Measurements from ENCODE around the gene MT1E.
"Not testable (repeated sequence)": the region's sequence is repeated elsewhere in the genome, so short reads cannot be mapped to it uniquely, and the experiment has no call there.

Gene MT1E

GRCh38 chr16:56617212-56618085, 8.1 kb upstream of the MT1E start:
- Histone ChIP-seq H3K27ac (ENCODE audit: low read length) (peak overlapping the region; percentile 51), H3K36me3 (ENCODE audit: control insufficient read depth in 1 of 2, insufficient read depth in 2 of 2, low read length in 2 of 2) (no peaks in the 10 kb centered on the region), H3K4me3 (ENCODE audit: low read depth in 1 of 2, low read length in 2 of 2) (peak overlapping the region; percentile 55 to 71), H3K27me3 (ENCODE audit: low read depth, low read length) (no peaks in the 10 kb centered on the region), H3K9me3 (ENCODE audit: control insufficient read depth in 1 of 2, low read length in 2 of 2) (no peaks in the 10 kb centered on the region), H3K4me1 (ENCODE audit: control insufficient read depth in 1 of 2, insufficient read depth in 2 of 2, low read length in 2 of 2) (peaks cover 0 to 13% of the 10 kb centered on the region in 2 donors)

- Histone ChIP-seq H3K27ac (ENCODE audit: low read length) (no peak overlapping the region), H3K4me1 (ENCODE audit: control insufficient read depth in 1 of 2, insufficient read depth in 2 of 2, low read length in 2 of 2) (peaks cover 0 to 13% of the 10 kb centered on the region in 2 donors), H3K36me3 (ENCODE audit: control insufficient read depth in 1 of 2, insufficient read depth in 2 of 2, low read length in 2 of 2) (no peaks in the 10 kb centered on the region), H3K27me3 (ENCODE audit: low read depth, low read length) (no peaks in the 10 kb centered on the region), H3K4me3 (ENCODE audit: low read depth in 1 of 2, low read length in 2 of 2) (peak overlapping the region in 1 of 2 donors; percentile 55), H3K9me3 (ENCODE audit: control insufficient read depth in 1 of 2, low read length in 2 of 2) (no peaks in the 10 kb centered on the region)
Observed at GRCh38 chr16:56618138-56618537, 7.4 kb upstream of the MT1E start.

- Histone ChIP-seq H3K4me1 (ENCODE audit: control insufficient read depth in 1 of 2, insufficient read depth in 2 of 2, low read length in 2 of 2) (peaks cover 0 to 13% of the 10 kb centered on the region in 2 donors), H3K4me3 (ENCODE audit: low read depth in 1 of 2, low read length in 2 of 2) (no peak overlapping the region), H3K27me3 (ENCODE audit: low read depth, low read length) (no peaks in the 10 kb centered on the region), H3K36me3 (ENCODE audit: control insufficient read depth in 1 of 2, insufficient read depth in 2 of 2, low read length in 2 of 2) (no peaks in the 10 kb centered on the region), H3K9me3 (ENCODE audit: control insufficient read depth in 1 of 2, low read length in 2 of 2) (no peaks in the 10 kb centered on the region), H3K27ac (ENCODE audit: low read length) (no peak overlapping the region)
Observed at GRCh38 chr16:56620339-56620897, 5.2 kb upstream of the MT1E start.

GRCh38 chr16:56621665-56622445, 3.7 kb upstream of the MT1E start:
- not testable (repeated sequence) for H3K27me3 ChIP-seq (ENCODE audit: low read depth, low read length)

GRCh38 chr16:56623184-56623583, 2.4 kb upstream of the MT1E start:
- not testable (repeated sequence) for H3K4me1 ChIP-seq (ENCODE audit: control insufficient read depth in 1 of 2, insufficient read depth in 2 of 2, low read length in 2 of 2); H3K27me3 ChIP-seq (ENCODE audit: low read depth, low read length); H3K36me3 ChIP-seq (ENCODE audit: control insufficient read depth in 1 of 2, insufficient read depth in 2 of 2, low read length in 2 of 2); H3K4me3 ChIP-seq (ENCODE audit: low read depth in 1 of 2, low read length in 2 of 2); H3K27ac ChIP-seq (ENCODE audit: low read length); H3K9me3 ChIP-seq (ENCODE audit: control insufficient read depth in 1 of 2, low read length in 2 of 2)

More at GRCh38 chr16:56621665-56622445, 3.7 kb upstream of the MT1E start:
- H3K4me3 ChIP-seq (ENCODE audit: low read depth in 1 of 2, low read length in 2 of 2); H3K9me3 ChIP-seq (ENCODE audit: control insufficient read depth in 1 of 2, low read length in 2 of 2); H3K27ac ChIP-seq (ENCODE audit: low read length); H3K36me3 ChIP-seq (ENCODE audit: control insufficient read depth in 1 of 2, insufficient read depth in 2 of 2, low read length in 2 of 2): not testable (repeated sequence)
- peaks cover 0 to 15% of the 10 kb centered on the region in 2 donors for H3K4me1 ChIP-seq (ENCODE audit: control insufficient read depth in 1 of 2, insufficient read depth in 2 of 2, low read length in 2 of 2)

- Histone ChIP-seq H3K4me1 (ENCODE audit: control insufficient read depth in 1 of 2, insufficient read depth in 2 of 2, low read length in 2 of 2) (peaks cover 0 to 7% of the 10 kb centered on the region in 2 donors), H3K36me3 (ENCODE audit: control insufficient read depth in 1 of 2, insufficient read depth in 2 of 2, low read length in 2 of 2) (no peaks in the 10 kb centered on the region), H3K27me3 (ENCODE audit: low read depth, low read length) (no peaks in the 10 kb centered on the region), H3K9me3 (ENCODE audit: control insufficient read depth in 1 of 2, low read length in 2 of 2) (no peaks in the 10 kb centered on the region), H3K4me3 (ENCODE audit: low read depth in 1 of 2, low read length in 2 of 2) (no peak overlapping the region), H3K27ac (ENCODE audit: low read length) (no peak overlapping the region)
Observed at GRCh38 chr16:56623637-56624036, 1.9 kb upstream of the MT1E start.

- H3K4me1 ChIP-seq (ENCODE audit: control insufficient read depth in 1 of 2, insufficient read depth in 2 of 2, low read length in 2 of 2): peaks cover 0 to 7% of the 10 kb centered on the region in 2 donors
- peak overlapping the region; percentile 90 for H3K27ac ChIP-seq (ENCODE audit: low read length)
- peak overlapping the region; percentile 74 to 75 for H3K4me3 ChIP-seq (ENCODE audit: low read depth in 1 of 2, low read length in 2 of 2)
- H3K36me3 ChIP-seq (ENCODE audit: control insufficient read depth in 1 of 2, insufficient read depth in 2 of 2, low read length in 2 of 2): no peaks in the 10 kb centered on the region
- H3K27me3 ChIP-seq (ENCODE audit: low read depth, low read length): no peaks in the 10 kb centered on the region
- H3K9me3 ChIP-seq (ENCODE audit: control insufficient read depth in 1 of 2, low read length in 2 of 2): no peaks in the 10 kb centered on the region
Observed at GRCh38 chr16:56625943-56626654, 518 bp downstream of the MT1E start.

- peak overlapping the region; percentile 90 for H3K27ac ChIP-seq (ENCODE audit: low read length)
- no peaks in the 10 kb centered on the region for H3K9me3 ChIP-seq (ENCODE audit: control insufficient read depth in 1 of 2, low read length in 2 of 2)
- H3K4me1 ChIP-seq (ENCODE audit: control insufficient read depth in 1 of 2, insufficient read depth in 2 of 2, low read length in 2 of 2): peaks cover 0 to 7% of the 10 kb centered on the region in 2 donors
- H3K36me3 ChIP-seq (ENCODE audit: control insufficient read depth in 1 of 2, insufficient read depth in 2 of 2, low read length in 2 of 2): no peaks in the 10 kb centered on the region
- H3K4me3 ChIP-seq (ENCODE audit: low read depth in 1 of 2, low read length in 2 of 2): peak overlapping the region; percentile 74 to 75
- H3K27me3 ChIP-seq (ENCODE audit: low read depth, low read length): no peaks in the 10 kb centered on the region
Observed at GRCh38 chr16:56626685-56627084, 1.1 kb downstream of the MT1E start.

GRCh38 chr16:56628486-56629350, 3.1 kb downstream of the MT1E start:
- H3K4me1 ChIP-seq (ENCODE audit: control insufficient read depth in 1 of 2, insufficient read depth in 2 of 2, low read length in 2 of 2): peaks cover 0 to 7% of the 10 kb centered on the region in 2 donors
- H3K27ac ChIP-seq (ENCODE audit: low read length): no peak overlapping the region

GRCh38 chr16:56629531-56629930, 4.0 kb downstream of the MT1E start:
- H3K27me3 ChIP-seq (ENCODE audit: low read depth, low read length): peaks cover 7% of the 10 kb centered on the region
- H3K36me3 ChIP-seq (ENCODE audit: control insufficient read depth in 1 of 2, insufficient read depth in 2 of 2, low read length in 2 of 2): no peaks in the 10 kb centered on the region
- no peaks in the 10 kb centered on the region for H3K9me3 ChIP-seq (ENCODE audit: control insufficient read depth in 1 of 2, low read length in 2 of 2)
- H3K27ac ChIP-seq (ENCODE audit: low read length): no peak overlapping the region
- H3K4me1 ChIP-seq (ENCODE audit: control insufficient read depth in 1 of 2, insufficient read depth in 2 of 2, low read length in 2 of 2): peaks cover 0 to 7% of the 10 kb centered on the region in 2 donors
- no peak overlapping the region for H3K4me3 ChIP-seq (ENCODE audit: low read depth in 1 of 2, low read length in 2 of 2)

More at GRCh38 chr16:56628486-56629350, 3.1 kb downstream of the MT1E start:
- Histone ChIP-seq H3K36me3 (ENCODE audit: control insufficient read depth in 1 of 2, insufficient read depth in 2 of 2, low read length in 2 of 2) (no peaks in the 10 kb centered on the region), H3K4me3 (ENCODE audit: low read depth in 1 of 2, low read length in 2 of 2) (no peak overlapping the region), H3K27me3 (ENCODE audit: low read depth, low read length) (peaks cover 4% of the 10 kb centered on the region), H3K9me3 (ENCODE audit: control insufficient read depth in 1 of 2, low read length in 2 of 2) (no peaks in the 10 kb centered on the region)

Measured in muscle layer of duodenum (tissue), 2 donors.